LNCaP clone FGC (cell line): ENCODE measurements around the gene SYS1.
A peak's percentile ranks its signal among the peaks of the same experiment; 100 is the strongest.
"Not testable (repeated sequence)": the region's sequence is repeated elsewhere in the genome, so short reads cannot be mapped to it uniquely, and the experiment has no call there.

Source experiments
- DNase-seq: peaks from one replicate; pipeline ENCODE4 v3.0.0-alpha.2; 2011; ENCODE audit warnings: low read depth
- H3K4me3 ChIP-seq: 2 replicates; pipeline ENCODE4 v1.5.1; 2011; ENCODE audit warnings: mild to moderate bottlenecking, low read depth, low read length, control low read depth
- CTCF ChIP-seq: IDR thresholded peaks from 2 replicates; pipeline ENCODE4 v1.5.1; 2012; ENCODE audit warnings: mild to moderate bottlenecking; ENCODE audit not compliant: control insufficient read depth, insufficient read depth; ENCODE audit errors: extremely low read depth

SYS1 gene

GRCh38 chr20:45347936-45348778 lies 14.8 kb upstream of the SYS1 start, which contains the start of gene SDC4:
TSS of gene SDC4 (minus strand) at chr20:45348424. CDS start at chr20:45348384, 40 bp downstream.
- no peak for TF ChIP-seq CTCF
- DNase-seq = no peak
- peak within 1 kb of the TSS; percentile 71 for H3K4me3 ChIP-seq

GRCh38 chr20:45350217-45350616 lies 12.7 kb upstream of the SYS1 start:
- DNase-seq = no peak
- no peak overlapping the region for H3K4me3 ChIP-seq
- no peak for TF ChIP-seq CTCF

GRCh38 chr20:45350795-45351194 lies 12.2 kb upstream of the SYS1 start:
- not testable (repeated sequence) for H3K4me3 ChIP-seq, DNase-seq

- H3K4me3 ChIP-seq = no peak overlapping the region
- no peak for TF ChIP-seq CTCF
- no peak for DNase-seq
Observed at GRCh38 chr20:45352729-45353128, 10.2 kb upstream of the SYS1 start.

GRCh38 chr20:45353746-45354145 lies 9.2 kb upstream of the SYS1 start:
- TF ChIP-seq CTCF = no peak
- no peak overlapping the region for H3K4me3 ChIP-seq
- DNase-seq = no peak

GRCh38 chr20:45354423-45355208 lies 8.3 kb upstream of the SYS1 start:
- TF ChIP-seq CTCF = no peak
- DNase-seq = no peak
- H3K4me3 ChIP-seq = no peak overlapping the region

- no peak for TF ChIP-seq CTCF
- DNase-seq = no peak
- no peak overlapping the region for H3K4me3 ChIP-seq
Observed at GRCh38 chr20:45355209-45356084, 7.5 kb upstream of the SYS1 start.
